Effector memory CD4-positive, alpha-beta T cell (primary cell): ENCODE data around the gene RAB3A.
A peak's percentile ranks its signal among the peaks of the same experiment; 100 is the strongest.

Experiments used
- DNase-seq, 3 donors: peaks; one replicate each; pipeline ENCODE4 v3.0.0-alpha.2; 2020
- H3K27ac ChIP-seq: 2 replicates; pipeline ENCODE4 v1.7.0; 2013; ENCODE audit warnings: mild to moderate bottlenecking, low read length, moderate library complexity; ENCODE audit not compliant: insufficient read depth, poor library complexity, severe bottlenecking
- H3K27me3 ChIP-seq: replicated peaks from 2 replicates; pipeline ENCODE4 v1.7.0; 2013; ENCODE audit warnings: mild to moderate bottlenecking, low read length; ENCODE audit not compliant: insufficient read depth, control insufficient read depth, poor library complexity, severe bottlenecking
- H3K36me3 ChIP-seq: 2 replicates; pipeline ENCODE4 v1.7.0; 2013; ENCODE audit warnings: mild to moderate bottlenecking, low read length, moderate library complexity; ENCODE audit not compliant: control insufficient read depth, insufficient read depth
- H3K4me1 ChIP-seq: 2 replicates; pipeline ENCODE4 v1.7.0; 2013; ENCODE audit warnings: low read length, mild to moderate bottlenecking; ENCODE audit not compliant: control insufficient read depth, insufficient read depth, poor library complexity, severe bottlenecking
- H3K4me3 ChIP-seq: 2 replicates; pipeline ENCODE4 v1.7.0; 2013; ENCODE audit warnings: low read length, low read depth, mild to moderate bottlenecking; ENCODE audit not compliant: insufficient read depth, poor library complexity, severe bottlenecking
- H3K9me3 ChIP-seq: 2 replicates; pipeline ENCODE4 v1.7.0; 2013; ENCODE audit warnings: mild to moderate bottlenecking, low read length, moderate library complexity; ENCODE audit not compliant: control insufficient read depth

Gene RAB3A

GRCh38 chr19:18171605-18172327 lies 32.1 kb downstream of the RAB3A start:
- H3K27ac ChIP-seq: no peak overlapping the region
- no peak for DNase-seq
- H3K9me3 ChIP-seq: no peaks in the 10 kb centered on the region
- H3K4me1 ChIP-seq: peaks cover 4% of the 10 kb centered on the region
- no peaks in the 10 kb centered on the region for H3K36me3 ChIP-seq
- H3K4me3 ChIP-seq: no peak overlapping the region
- no peaks in the 10 kb centered on the region for H3K27me3 ChIP-seq

DNA sequence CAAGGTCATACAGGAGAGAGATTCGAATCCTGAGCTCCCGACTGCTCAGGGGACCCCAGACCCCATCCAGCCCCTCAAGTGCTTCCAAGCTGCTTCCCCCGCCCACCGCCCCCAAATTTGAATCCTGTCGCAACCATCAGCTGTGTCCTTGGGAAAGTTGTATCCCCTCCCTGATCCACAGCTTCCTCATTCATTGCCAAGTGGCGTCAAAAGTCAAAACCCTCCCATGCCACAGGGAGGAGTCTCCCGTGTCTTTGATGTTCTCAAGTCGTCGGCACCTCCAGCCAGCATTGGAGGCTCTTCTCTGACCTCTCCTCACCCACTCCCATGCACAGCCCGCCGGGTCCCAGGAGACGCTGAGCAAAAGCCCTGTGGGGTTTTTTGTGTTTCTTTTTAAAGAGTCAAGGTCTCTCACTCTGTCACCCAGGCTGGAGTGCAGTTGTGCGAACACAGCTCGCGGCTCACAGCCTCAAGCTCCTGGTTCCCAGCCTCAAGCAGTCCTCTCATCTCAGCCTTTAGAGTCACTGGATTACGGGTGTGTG lies 33.1 kb downstream of the RAB3A start:
- H3K9me3 ChIP-seq: no peaks in the 10 kb centered on the region
- H3K36me3 ChIP-seq: peaks cover 3% of the 10 kb centered on the region
- peaks cover 4% of the 10 kb centered on the region for H3K4me1 ChIP-seq
- DNase-seq: no peak
- no peak overlapping the region for H3K27ac ChIP-seq
- H3K27me3 ChIP-seq: no peaks in the 10 kb centered on the region
- no peak overlapping the region for H3K4me3 ChIP-seq

- H3K4me1 ChIP-seq: peaks cover 4% of the 10 kb centered on the region
- H3K27me3 ChIP-seq: no peaks in the 10 kb centered on the region
- H3K9me3 ChIP-seq: no peaks in the 10 kb centered on the region
- H3K4me3 ChIP-seq: no peak overlapping the region
- peaks cover 4% of the 10 kb centered on the region for H3K36me3 ChIP-seq
- no peak overlapping the region for H3K27ac ChIP-seq
- DNase-seq: no peak
These were observed 35.0 kb downstream of the RAB3A start for GRCh38 chr19:18168673-18169381.

- Histone ChIP-seq H3K9me3 (no peaks in the 10 kb centered on the region), H3K36me3 (peaks cover 7% of the 10 kb centered on the region), H3K4me1 (no peaks in the 10 kb centered on the region), H3K4me3 (no peak overlapping the region), H3K27ac (no peak overlapping the region), H3K27me3 (no peaks in the 10 kb centered on the region)
- DNase-seq: peak in 2 of 3 donors; percentile 33
These were observed 35.7 kb downstream of the RAB3A start for GRCh38 chr19:18167975-18168645.

- Histone ChIP-seq H3K27me3 (no peaks in the 10 kb centered on the region), H3K27ac (no peak overlapping the region), H3K36me3 (peaks cover 11% of the 10 kb centered on the region), H3K4me1 (no peaks in the 10 kb centered on the region), H3K9me3 (no peaks in the 10 kb centered on the region), H3K4me3 (no peak overlapping the region)
- DNase-seq: no peak
These were observed 36.8 kb downstream of the RAB3A start for GRCh38 chr19:18167011-18167410.

DNA sequence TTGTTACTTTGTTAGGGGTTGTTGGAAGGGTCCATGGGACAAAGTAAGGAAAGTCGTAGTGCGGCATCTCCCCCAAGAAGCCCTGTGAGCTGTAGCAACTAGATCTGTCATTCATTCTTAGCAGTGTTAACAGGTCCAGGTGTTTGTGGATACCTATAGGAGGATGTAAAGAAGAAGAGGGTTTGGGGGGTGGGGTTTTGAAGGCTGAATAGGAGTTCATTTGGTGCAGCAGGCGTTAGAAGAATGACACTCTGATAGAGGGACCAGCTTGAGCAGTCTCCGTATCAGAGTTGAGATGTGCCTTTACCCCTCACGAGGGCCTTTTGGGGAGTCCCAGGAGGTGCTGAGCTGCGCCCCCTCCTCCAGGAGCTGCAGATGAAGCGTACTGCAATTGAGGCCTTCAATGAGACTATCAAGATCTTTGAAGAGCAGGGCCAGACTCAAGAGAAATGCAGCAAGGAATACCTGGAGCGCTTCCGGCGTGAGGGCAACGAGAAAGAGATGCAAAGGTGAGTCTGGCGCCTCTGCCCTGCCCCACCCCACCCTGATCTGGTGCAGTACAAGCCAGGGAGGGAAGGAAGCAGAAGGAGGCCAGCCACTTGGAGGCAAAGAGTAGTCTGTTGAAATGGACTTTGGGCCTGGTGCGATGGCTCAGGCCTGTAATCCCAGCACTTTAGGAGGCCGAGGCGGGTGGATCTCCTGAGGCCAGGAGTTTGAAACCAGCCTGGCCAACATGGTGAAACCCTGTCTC lies 37.9 kb downstream of the RAB3A start:
- H3K9me3 ChIP-seq: no peaks in the 10 kb centered on the region
- H3K36me3 ChIP-seq: peaks cover 11% of the 10 kb centered on the region
- no peak overlapping the region for H3K4me3 ChIP-seq

GRCh38 chr19:18164072-18164471 lies 39.8 kb downstream of the RAB3A start:
- no peak for DNase-seq
- H3K4me1 ChIP-seq: peaks cover 4% of the 10 kb centered on the region
- H3K36me3 ChIP-seq: peaks cover 11% of the 10 kb centered on the region
- no peaks in the 10 kb centered on the region for H3K27me3 ChIP-seq
- no peaks in the 10 kb centered on the region for H3K9me3 ChIP-seq
- no peak overlapping the region for H3K4me3 ChIP-seq
- no peak overlapping the region for H3K27ac ChIP-seq

More for the DNA sequence above, 37.9 kb downstream of the RAB3A start:
- Histone ChIP-seq H3K27me3 (no peaks in the 10 kb centered on the region), H3K4me1 (peaks cover under 1% of the 10 kb centered on the region), H3K27ac (no peak overlapping the region)
- no peak for DNase-seq

DNA sequence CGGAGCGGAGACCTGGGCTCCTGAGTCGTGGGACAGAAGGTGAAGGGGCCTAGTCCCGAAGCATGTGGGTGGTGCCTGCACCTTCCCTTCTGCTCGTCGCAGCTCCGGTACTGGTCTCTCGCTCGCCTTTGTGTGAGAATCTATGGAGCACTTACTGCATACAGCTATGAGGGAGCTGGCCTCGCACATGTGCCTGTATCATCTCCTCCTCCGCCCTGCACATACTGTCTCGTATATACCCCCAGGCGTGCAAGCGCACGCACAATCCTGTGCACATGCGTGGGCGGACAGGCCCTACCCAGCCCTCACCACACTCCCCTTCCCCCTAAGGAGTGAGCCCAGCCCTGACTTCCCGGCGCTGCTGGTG lies 42.2 kb downstream of the RAB3A start:
- peaks cover 4% of the 10 kb centered on the region for H3K4me1 ChIP-seq
- H3K9me3 ChIP-seq: no peaks in the 10 kb centered on the region
- no peak overlapping the region for H3K4me3 ChIP-seq
- no peaks in the 10 kb centered on the region for H3K27me3 ChIP-seq
- no peak for DNase-seq
- H3K27ac ChIP-seq: no peak overlapping the region
- peaks cover 11% of the 10 kb centered on the region for H3K36me3 ChIP-seq

GRCh38 chr19:18160971-18161635 lies 42.7 kb downstream of the RAB3A start:
- Histone ChIP-seq H3K4me3 (peak overlapping the region; percentile 32), H3K27ac (no peak overlapping the region), H3K27me3 (no peaks in the 10 kb centered on the region), H3K4me1 (peaks cover 4% of the 10 kb centered on the region), H3K9me3 (no peaks in the 10 kb centered on the region), H3K36me3 (peaks cover 11% of the 10 kb centered on the region)
- DNase-seq: peak; percentile 68 to 76 (median 73)
